Panc1 (cell line): Measurements from ENCODE around the gene TNFRSF21.

Source experiments
- CTCF ChIP-seq: fragments of 450-650 bp; IDR thresholded peaks from 2 replicates; pipeline ENCODE4 v1.5.1; 2017; ENCODE audit warnings: mild to moderate bottlenecking
- TCF7L2 ChIP-seq: IDR thresholded peaks from 2 replicates; pipeline ENCODE4 v1.6.1; 2011; ENCODE audit warnings: mild to moderate bottlenecking, low read depth, low read length, inconsistent platforms

- TF ChIP-seq CTCF (no peak), TCF7L2 (no peak)
Measured at GRCh38 chr6:47323321-47323720, 13.6 kb upstream of the TNFRSF21 start.
